ENCODE measurements around the gene IFIT3.

The IFIT3 gene

DNA sequence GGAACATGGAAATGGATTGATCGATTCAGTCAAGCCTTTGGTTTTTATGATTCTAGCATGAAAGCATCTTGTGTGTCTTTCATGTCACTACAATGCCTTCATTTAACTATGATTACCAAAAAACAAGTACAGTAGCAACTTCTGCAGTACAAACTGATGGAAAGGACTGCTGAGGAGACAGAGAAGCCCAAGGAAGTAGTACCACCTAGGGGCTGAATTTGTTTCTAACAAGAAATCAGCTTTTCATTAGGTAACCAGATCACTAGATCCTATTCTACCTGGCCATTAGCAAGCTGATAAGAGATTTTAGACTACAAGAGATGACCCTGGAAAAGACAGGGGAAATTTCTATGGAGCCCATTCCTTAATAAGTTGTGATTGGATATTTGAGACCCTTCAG lies 61.5 kb downstream of the IFIT3 start:
- H3K18ac ChIP-seq (ENCODE audit: low read length): no peak overlapping the region

More for the DNA sequence above, 61.5 kb downstream of the IFIT3 start:
- Histone ChIP-seq H2BK5ac (ENCODE audit: low read depth, low read length, poor library complexity) (no peak overlapping the region), H4K12ac (ENCODE audit: low read depth, low read length) (no peak overlapping the region), H3K4ac (ENCODE audit: low read depth, low read length) (no peak overlapping the region), H3K23ac (ENCODE audit: low read length) (no peak overlapping the region), H3K9ac (ENCODE audit: low read length) (no peak overlapping the region), H3K4me1 (ENCODE audit: control insufficient read depth in 1 of 2, insufficient read depth in 2 of 2, low read length in 2 of 2) (peaks cover 3 to 4% of the 10 kb centered on the region in 2 experiments), H3K4me2 (ENCODE audit: low read length) (no peak overlapping the region), H3K14ac (ENCODE audit: low read length) (no peak overlapping the region), H3K36me3 (ENCODE audit: control insufficient read depth in 1 of 2, insufficient read depth in 2 of 2, low read length in 2 of 2) (no peaks in the 10 kb centered on the region), H4K91ac (ENCODE audit: low read depth, low read length) (no peak overlapping the region), H2BK12ac (ENCODE audit: low read length) (no peak overlapping the region), H3K4me3 (ENCODE audit: low read depth, low read length) (no peak overlapping the region), H2BK120ac (ENCODE audit: insufficient read depth, low read length, poor library complexity) (no peak overlapping the region), H3K79me1 (ENCODE audit: low read length) (no peaks in the 10 kb centered on the region), H2AK5ac (ENCODE audit: low read length) (no peak overlapping the region), H3K27me3 (ENCODE audit: insufficient read depth, low read length) (no peaks in the 10 kb centered on the region), H3K27ac (ENCODE audit: low read depth, low read length) (no peak overlapping the region), H3K79me2 (ENCODE audit: control insufficient read depth, insufficient read depth, low read length, poor library complexity) (no peaks in the 10 kb centered on the region), H4K8ac (ENCODE audit: low read depth, low read length) (no peak overlapping the region), H3K9me3 (ENCODE audit: insufficient read depth, low read depth, low read length) (no peaks in the 10 kb centered on the region), H2AFZ (ENCODE audit: insufficient read depth, low read length, poor library complexity) (no peak overlapping the region)
- WGBS (ENCODE audit: extremely low coverage, insufficient coverage, insufficient read length): no CpG with 5 or more reads among the region's 1 CpG
- DNase-seq: peak in 1 of 2 donors; percentile 7

Data from trophoblast cell (in vitro differentiated cells and primary cell).